NCI-H446 (cell line): ENCODE results near the gene ADTRP.
"Not testable (repeated sequence)": the region's sequence is repeated elsewhere in the genome, so short reads cannot be mapped to it uniquely, and the experiment has no call there.

Source experiments
- DNase-seq, 2 experiments: peaks; one replicate each; lab custom pipeline; 2025; lab: John Stamatoyannopoulos, UW

ADTRP gene

DNA sequence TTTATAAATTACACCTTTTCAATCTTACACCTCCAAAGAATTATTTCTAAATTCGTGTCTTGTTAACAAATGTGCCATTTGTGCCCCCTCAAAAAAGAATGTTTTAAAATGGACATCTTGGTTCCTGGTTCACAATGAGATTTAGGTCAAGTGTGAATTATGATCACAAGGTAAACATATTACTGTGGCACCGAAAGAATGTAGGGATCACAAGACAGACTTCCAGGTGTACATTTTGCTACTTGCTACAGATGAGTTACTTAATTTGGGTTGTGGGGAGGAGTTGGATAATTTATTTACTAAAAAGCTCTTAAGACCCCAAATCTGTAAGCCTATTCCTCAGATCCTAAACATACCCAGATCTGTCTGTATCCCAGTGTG lies 25.0 kb upstream of the ADTRP start:
- DNase-seq, result no peak

DNA sequence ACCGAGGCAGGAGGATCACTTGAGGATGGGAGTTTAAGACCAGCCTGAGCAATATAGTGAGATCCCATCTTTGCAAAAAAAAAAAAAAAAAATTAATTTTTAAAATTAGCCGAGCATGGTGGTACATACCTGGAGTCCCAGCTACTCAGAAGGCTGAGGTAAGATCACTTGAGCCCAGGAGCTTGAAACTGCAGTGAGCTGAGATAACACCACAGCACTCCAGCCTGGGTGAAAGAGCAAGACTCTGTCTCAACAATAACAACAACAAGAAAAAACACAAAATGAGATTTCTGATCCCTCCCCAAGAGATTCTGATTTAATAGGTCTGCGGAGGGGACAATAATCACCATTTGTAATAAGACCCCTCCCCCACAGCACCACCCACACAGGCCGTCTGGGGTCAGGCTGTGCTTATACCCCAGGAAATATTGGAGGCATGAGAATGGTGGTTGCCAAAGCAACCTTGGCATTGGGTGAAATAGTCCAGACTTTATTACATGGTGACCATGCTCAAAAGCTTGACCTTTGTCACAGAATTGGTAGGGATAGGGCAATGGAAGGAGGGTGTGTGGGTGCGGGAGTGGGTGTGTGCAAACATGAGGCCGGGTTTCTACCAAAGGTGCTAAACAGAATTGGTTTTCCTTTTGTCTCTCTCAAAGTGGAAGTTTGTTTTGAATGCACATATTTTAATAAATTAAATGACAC lies 24.4 kb upstream of the ADTRP start:
- no peak for DNase-seq

DNA sequence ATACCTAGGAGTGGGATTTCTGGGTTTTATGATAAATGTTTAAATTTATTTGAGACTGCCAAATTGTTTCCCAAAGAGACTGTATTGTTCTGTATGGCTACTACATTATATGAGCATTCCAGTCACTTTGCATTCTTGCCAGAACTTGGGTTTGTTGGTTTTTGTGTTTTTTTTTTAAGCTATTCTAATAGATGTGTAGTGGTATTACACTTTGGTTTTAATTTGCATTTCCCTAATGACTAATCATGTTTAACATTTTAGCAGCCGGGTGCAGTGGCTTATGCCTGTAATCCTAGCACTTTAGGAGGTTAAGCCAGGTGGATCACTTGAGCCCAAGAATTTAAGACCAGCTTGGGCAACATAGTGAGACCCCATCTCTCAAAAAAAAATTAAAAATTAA lies 21.9 kb upstream of the ADTRP start:
- DNase-seq, result not testable (repeated sequence)

DNA sequence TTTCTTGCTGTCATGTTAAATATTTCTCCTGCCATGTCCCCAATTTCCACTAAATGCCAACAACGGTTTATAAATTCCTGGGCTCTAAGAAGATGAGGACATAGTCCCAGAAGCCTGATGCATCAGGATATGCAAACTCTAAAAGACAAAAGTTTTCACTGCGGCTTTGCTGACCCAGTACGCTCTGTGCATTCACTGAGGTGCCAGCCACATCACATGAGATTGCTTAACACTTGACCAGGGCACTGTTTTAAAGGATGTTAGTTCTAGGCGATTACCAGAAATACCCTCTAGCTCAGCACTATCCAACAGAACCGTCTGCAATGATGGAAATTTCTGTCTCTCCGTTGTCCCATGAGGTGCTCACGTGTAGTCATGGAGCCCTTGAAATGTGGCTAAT lies 19.9 kb upstream of the ADTRP start:
- no peak for DNase-seq

GRCh38 chr6:11798096-11798495 lies 19.5 kb upstream of the ADTRP start:
- DNase-seq, result no peak

GRCh38 chr6:11796829-11797228 lies 18.2 kb upstream of the ADTRP start:
- no peak for DNase-seq

DNA sequence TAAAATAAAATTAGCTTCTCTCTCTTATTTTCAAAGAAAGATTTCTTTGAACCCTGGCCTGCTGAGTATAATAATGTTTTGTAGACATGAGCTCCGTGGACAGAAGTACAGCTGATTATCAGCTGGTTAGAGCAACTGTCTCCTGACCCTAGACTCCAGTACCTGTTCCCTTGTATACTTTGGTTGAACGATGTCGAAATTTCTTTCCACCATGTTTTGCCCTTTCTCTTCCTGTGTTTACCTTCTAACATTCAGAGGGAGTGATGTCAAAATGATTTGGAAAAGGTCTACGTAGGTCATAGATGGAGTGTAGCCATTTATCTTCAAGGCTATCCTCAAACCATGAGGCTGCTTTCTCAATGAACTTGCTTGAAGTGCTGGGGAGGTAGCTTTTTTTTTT lies 16.8 kb upstream of the ADTRP start:
- DNase-seq, result no peak

- no peak for DNase-seq
These were observed 14.7 kb upstream of the ADTRP start for GRCh38 chr6:11793277-11793676.

DNA sequence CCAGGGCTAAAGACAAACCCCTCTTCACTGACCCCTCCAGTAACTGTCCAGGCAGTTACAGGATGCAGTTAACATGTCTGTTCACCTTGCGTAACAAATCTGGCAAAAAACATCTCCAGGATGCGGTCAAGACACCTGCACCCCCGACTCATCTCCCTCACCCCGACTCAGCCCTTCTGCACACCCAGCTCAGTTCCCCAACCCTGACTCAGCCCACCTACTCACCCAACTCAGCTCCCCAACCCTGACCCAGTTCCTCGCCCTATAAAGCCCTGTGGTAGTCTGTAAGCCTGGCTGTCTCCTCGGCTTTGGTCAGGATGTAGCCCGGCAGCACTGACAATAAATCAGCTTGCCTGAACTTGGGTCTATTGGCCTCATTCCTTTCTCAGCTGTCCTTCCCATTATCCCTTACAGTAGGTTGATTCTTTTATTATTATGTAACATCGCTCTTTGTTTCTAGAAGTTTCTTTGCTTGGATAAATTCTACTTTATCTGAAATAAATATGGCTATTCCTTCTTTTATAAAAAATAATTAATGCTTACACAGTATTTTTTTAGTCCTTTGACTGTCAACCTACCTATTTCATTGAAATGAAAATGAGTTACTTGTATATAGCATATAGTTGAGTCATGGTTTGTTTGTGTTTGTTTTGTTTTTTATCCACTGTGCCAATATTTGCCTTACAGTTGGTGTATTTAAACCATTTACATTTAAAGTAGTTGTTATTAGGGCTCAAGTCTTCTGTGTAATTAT lies 12.9 kb upstream of the ADTRP start:
- DNase-seq, result no peak

GRCh38 chr6:11789744-11790143 lies 11.1 kb upstream of the ADTRP start:
- no peak for DNase-seq

- no peak for DNase-seq
These were observed 9.4 kb upstream of the ADTRP start for GRCh38 chr6:11788043-11788442.

GRCh38 chr6:11785774-11786579 lies 7.4 kb upstream of the ADTRP start:
- no peak for DNase-seq

DNA sequence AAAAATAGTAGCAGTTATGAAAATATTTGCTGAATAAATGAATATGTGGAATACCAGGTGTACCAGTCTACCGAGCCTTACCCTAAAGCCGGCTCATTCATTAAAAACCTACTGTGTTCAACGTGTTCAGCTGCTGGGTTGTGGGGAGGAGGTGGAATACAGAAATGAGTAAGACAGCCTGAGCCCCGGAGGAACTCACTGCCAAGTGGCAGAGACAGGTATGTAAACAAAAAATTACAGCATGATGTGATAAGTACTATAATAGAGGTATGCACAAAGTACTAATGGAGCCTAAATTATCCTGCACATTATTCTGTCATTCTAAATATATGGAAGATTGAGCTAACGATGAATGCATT lies 6.8 kb upstream of the ADTRP start:
- DNase-seq, result no peak

DNA sequence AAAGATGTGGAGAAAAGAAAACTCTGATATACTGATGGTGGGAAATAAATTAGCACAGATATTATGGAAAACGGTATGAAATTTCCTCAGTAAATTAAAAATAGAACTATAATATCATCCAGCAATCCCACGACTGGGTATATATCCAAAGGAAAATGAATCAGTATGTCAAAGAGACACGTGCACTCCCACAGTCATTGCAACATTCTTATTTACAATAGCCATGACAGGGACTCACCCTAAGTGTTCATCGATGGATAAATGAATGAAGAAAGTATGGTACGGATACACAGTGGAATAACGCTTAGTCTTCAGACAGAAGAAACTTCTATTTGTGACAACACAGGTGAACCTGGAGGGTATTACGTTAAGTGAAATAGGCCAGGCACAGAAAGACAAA lies 5.7 kb upstream of the ADTRP start:
- DNase-seq, result no peak

DNA sequence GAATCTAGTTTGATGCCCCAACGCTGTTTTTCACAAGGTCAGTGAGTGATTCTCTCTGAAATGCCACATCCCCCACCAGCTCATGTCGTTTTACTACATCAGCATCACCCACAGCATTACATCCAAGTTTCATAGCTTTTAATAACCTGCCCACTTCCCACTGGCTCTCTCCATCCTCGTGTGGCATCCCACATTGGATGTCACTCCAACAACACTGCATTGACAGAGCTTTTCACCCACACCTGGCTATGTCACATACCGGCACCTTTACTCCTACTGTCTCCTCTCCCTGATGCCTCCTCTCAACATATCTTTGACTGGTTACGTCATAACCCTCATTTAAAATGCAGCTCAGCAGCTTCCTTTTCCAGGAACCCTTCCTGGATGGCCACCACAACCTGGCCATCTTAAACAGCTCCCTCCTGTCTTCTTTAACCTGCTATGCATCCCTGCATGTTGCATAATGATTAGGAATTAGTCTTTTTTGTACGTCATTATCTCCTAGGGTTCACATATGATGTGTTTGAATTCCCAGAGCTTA lies 5.0 kb upstream of the ADTRP start:
- no peak for DNase-seq

DNA sequence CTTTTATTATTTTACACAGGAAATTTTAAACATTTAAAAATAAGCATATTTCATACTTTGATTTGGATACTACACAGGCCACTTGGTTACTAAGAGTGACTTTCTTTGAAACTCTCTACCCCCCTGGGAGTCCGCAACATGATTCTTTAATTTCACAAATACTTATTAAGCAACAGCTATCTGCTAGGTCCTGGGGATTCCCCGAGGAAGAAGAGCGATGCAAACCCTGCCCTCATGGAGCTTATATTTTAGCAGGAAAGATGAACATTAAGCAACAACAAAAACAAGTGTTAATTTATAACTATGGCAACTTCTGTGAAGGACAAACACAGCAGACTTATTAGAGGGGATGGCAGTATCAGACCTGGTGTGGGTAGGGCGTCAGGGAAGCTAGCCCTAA lies 3.9 kb upstream of the ADTRP start:
- no peak for DNase-seq

GRCh38 chr6:11780097-11780428 lies 1.5 kb upstream of the ADTRP start:
- no peak for DNase-seq

GRCh38 chr6:11779329-11780096 lies 910 bp upstream of the ADTRP start:
- DNase-seq, result no peak

GRCh38 chr6:11778036-11778435 lies 567 bp downstream of the ADTRP start:
- DNase-seq, result no peak

DNA sequence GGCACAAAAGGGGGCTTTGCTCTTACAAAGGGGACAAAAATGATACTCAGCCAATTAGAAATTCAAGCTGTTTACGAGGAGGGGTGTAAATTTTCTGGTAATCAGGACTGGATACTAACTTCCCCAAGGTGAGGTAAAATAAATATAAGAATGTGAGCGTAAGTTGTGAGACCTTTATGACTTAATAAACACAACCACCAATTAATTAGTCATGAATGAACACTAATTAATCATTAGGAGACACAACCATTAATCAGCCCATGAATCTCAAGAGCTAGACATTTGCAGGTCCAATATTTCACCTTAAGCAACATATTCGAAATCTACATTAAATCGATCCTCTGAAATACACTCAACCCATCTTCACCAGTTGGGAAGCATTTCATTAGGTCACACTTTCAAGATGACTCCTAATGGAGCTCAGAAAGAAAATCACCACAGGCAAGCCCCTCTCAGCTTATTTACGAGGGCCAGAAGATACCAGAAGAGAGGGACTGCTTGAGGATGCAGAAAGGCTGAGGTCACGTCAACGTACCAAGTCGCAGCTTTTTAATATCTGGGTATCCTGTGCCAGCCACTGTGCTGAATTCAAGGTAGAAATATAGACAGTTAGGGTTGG lies 2.7 kb downstream of the ADTRP start:
- no peak for DNase-seq

- no peak for DNase-seq
These were observed 4.2 kb downstream of the ADTRP start for GRCh38 chr6:11774426-11774825.

DNA sequence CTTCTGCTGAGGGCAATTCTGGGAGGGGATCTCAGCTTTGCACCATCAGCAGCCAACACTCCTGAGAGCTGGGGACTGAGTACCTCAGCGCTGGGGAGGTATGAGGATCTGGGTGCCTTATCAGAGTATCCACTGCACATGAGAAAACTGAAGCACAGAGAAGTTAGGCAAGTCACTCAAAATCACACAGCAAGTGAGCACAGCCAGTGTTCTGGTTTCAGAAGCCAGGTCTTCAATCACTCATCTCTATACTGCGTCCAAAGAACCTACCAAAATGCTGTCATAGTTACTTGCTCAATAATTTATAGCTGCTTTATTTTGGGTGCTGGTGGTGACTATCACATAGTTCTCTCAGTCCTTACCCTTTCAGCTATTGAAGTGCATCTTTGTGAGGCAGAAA lies 5.0 kb downstream of the ADTRP start:
- no peak for DNase-seq
